Activated CD4-positive, alpha-beta T cell treated with anti-CD3 and anti-CD28 coated beads, Interleukin-2, Interleukin-6, amounts not matched to agents 100 ng/mL and 50 ng/mL, durations not matched to agents 16 hours and 8 hours (primary cell): ENCODE measurements around the gene FAM3D.

Experiments used
- DNase-seq: peaks from one replicate; pipeline ENCODE4 v3.0.0-alpha.2; 2020

Gene FAM3D

DNA sequence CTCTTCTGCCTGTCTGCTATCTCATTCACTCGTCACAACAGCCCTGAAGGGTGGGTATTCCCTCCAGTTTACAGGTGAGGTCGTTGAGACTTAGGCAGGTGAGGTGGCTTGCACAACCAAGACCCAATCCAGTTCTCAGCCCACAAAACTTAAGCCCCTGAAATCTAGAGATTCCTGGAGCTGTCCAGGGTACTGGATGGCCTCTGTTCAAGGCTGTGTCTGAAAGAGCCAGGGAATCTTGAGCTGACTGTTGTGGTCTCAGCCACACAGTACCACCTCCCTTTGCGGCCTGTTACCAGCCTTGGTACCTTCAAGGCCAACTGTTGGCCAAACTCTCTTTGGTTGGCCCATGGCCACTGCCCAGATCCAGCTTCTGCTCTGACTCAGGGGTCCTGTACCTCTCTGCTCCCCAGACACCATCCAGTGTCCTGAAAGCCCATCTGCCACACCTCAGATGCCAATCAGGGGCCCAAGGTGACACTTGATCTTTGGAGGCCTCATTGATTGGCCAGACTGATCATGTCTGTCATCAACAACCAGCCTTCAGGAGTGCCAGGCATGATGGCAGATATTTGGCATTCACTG lies 78.5 kb downstream of the FAM3D start:
- no peak for DNase-seq

DNA sequence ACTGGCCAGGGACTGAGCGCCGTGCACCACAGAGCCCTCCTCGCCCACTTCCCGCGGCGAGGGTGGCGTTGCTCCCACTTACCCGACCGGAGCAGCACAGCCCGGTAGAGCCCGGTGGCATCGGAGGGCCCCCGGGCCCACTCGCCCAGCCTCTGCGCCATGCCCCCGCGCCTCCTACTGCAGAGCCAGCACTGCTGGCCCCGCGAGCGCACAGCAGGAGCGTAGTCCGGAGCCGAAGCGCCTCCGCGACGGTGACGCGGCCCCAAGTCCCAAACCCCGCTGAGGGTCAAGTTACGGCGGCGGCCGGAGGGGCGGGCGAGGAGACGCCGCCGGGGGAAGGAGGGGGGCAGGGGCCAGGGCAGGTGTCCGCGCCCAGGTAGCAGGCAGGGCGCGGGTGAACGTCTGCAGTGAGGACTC lies 79.8 kb downstream of the FAM3D start:
- DNase-seq: no peak

DNA sequence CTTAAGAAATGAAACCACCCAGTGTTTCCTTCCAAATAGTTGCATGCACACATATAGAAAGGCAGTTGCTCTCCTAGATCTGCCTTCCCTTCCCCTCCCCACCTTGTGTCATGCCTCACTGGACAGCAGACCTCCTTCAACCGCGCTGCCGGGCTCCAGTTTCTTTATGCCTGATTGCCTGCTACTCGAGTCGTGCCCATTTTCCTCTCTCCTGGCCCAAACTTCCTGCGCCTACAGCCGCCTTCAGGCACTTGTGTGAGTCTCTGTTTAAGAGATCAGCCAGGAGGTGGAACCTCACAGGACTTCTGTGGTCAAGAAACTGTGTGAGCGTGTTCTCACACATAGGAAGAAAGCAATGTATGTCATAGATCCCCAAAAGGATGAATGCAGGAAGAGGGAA lies 80.6 kb downstream of the FAM3D start:
- no peak for DNase-seq

DNA sequence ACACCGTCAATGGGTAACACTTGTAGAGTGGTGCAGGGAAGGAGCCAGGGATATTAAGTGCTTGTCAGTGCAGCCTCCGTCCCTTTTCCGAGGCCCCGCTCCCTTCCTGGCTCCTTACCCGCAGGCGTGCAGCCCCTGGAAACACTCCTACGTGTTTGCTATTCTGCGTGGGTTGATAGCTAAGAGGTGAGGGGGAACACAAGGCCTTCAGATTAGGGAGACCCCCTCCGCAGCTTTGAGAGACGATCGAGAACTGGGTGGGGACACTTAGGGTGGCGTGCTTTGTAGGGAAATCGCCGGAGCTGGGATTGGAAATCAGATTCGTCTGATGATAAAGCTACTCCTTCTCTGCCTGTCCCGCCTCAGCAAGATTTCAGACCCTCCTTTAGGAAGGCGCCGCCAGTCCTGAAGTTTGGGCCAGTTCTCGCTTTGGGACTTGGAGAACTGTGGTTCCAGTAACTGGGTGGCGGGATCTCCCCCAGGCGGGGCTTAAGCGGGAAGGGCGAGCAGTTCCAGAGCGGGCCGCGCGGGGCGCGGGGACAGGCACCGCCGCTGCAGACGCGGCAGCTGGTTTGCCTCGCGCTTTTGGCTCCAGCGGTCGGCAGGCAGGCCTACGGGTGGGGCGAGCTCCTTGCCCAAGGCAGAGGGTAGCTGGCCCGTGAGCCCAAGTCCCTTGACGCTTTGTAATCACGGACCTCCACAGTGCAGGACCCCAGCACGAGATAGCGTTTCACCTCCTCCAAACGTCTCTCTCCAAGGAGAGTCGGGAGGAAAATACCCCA lies 81.4 kb downstream of the FAM3D start:
- peak; percentile 77 for DNase-seq

DNA sequence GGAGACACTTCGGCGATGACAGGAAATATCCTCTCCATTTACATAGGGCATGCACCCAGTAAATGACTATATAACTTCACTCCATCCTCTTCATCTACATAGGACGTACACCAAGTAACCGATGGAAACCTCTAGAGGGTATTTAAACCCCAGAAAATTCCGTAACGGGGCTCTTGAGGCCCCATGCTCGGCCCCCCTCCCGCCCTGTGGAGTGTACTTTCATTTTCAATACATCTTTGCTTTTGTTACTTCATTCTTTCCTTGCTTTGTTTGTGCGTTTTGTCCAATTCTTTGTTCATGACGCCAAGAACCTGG lies 81.9 kb downstream of the FAM3D start:
- no peak for DNase-seq
